PC-9 (cell line): Measurements from ENCODE around the gene TLE4. TPM values are rescaled to one million over a fixed set of nuclear protein-coding genes. Genes with fewer than 3 reads are reported as not detected.

Experiments used
- BruUV-seq: library from RNA; stranded (reverse); fragments of 400-500 nt; replicated peaks from 2 replicates; lab custom pipeline; 2021; lab: Mats Ljungman, UMichigan
- CTCF ChIA-PET: fragments of 300-600 bp; sonication (Branson Sonifier 250); formaldehyde crosslinking; loops from one replicate; lab custom pipeline; 2022; ENCODE audit warnings: antibody characterized with exemption; lab: Charles Lee
- POLR2A ChIA-PET: fragments of 300-600 bp; sonication (Branson Sonifier 250); formaldehyde crosslinking; loops from one replicate; lab custom pipeline; 2022; ENCODE audit warnings: antibody characterized with exemption; ENCODE audit not compliant: unreplicated experiment; lab: Charles Lee
- DNase-seq, 2 experiments: peaks; one replicate each; pipeline versions ENCODE4 v3.0.0 to v3.0.0-alpha.2; 2015 to 2022; ENCODE audit warnings: mixed read lengths in 1 of 2
- H2AFZ ChIP-seq: fragments of 200-600 bp; sonication (generic); 2 replicates; pipeline ENCODE4 v1.8.1; 2017; ENCODE audit warnings: antibody characterized with exemption
- H3F3A ChIP-seq: fragments of 200-600 bp; sonication (generic); 2 replicates; pipeline ENCODE4 v1.8.1; 2017; ENCODE audit warnings: antibody characterized with exemption, mild to moderate bottlenecking, low read depth; ENCODE audit not compliant: insufficient read depth
- H3K27ac ChIP-seq: fragments of 200-600 bp; sonication (generic); 2 replicates; pipeline ENCODE4 v1.6.1; 2016; ENCODE audit warnings: mixed run types
- H3K27me3 ChIP-seq: fragments of 200-600 bp; sonication (generic); 2 replicates; pipeline ENCODE4 v1.6.1; 2016; ENCODE audit warnings: low read depth, mixed run types; ENCODE audit not compliant: insufficient read depth
- H3K36me3 ChIP-seq: fragments of 200-600 bp; sonication (generic); 2 replicates; pipeline ENCODE4 v1.6.1; 2016; ENCODE audit warnings: low read depth, mixed run types
- H3K4me1 ChIP-seq: fragments of 200-600 bp; sonication (generic); replicated peaks from 2 replicates; pipeline ENCODE4 v1.6.1; 2016; ENCODE audit warnings: mixed run types; ENCODE audit not compliant: insufficient read depth
- H3K4me2 ChIP-seq: fragments of 200-600 bp; sonication (generic); 2 replicates; pipeline ENCODE4 v1.6.1; 2017; ENCODE audit warnings: mixed run types
- H3K4me3 ChIP-seq: fragments of 200-600 bp; sonication (generic); 2 replicates; pipeline ENCODE4 v1.6.1; 2016; ENCODE audit warnings: mixed run types
- H3K79me2 ChIP-seq: fragments of 200-600 bp; sonication (generic); 2 replicates; pipeline ENCODE4 v1.6.1; 2017; ENCODE audit warnings: low read depth, mixed run types
- H3K9me2 ChIP-seq: fragments of 200-600 bp; sonication (generic); 2 replicates; pipeline ENCODE4 v1.8.1; 2017; ENCODE audit warnings: mild to moderate bottlenecking; ENCODE audit not compliant: insufficient read depth
- H3K9me3 ChIP-seq: fragments of 200-600 bp; sonication (generic); 2 replicates; pipeline ENCODE4 v1.8.1; 2016; ENCODE audit warnings: low read depth; ENCODE audit not compliant: insufficient read depth
- H4K20me1 ChIP-seq: fragments of 200-600 bp; sonication (generic); 2 replicates; pipeline ENCODE4 v1.8.1; 2017; ENCODE audit not compliant: insufficient read depth
- EZH2 ChIP-seq: fragments of 200-600 bp; sonication (generic); IDR thresholded peaks from 2 replicates; pipeline ENCODE4 v1.8.0; 2017; ENCODE audit warnings: antibody characterized with exemption, low read depth
- intact Hi-C: fragments of 100-400 bp; cut with micrococcal nuclease; formaldehyde crosslinking; loops from one replicate; pipeline ENCODE4 v1.10.0; 2022; ENCODE audit not compliant: unreplicated experiment
- total RNA-seq: library from RNA; stranded (reverse); gene quantifications from 2 replicates; pipeline ENCODE4 v1.2.3, GENCODE V29; 2021
- TF ChIP-seq, protein P1 (sequence below): fragments of 200-600 bp; sonication (generic); conservative IDR thresholded peaks from 2 replicates; pipeline ENCODE4 v1.6.1; 2017; ENCODE audit warnings: mixed run types, antibody characterized with exemption, mild to moderate bottlenecking, moderate library complexity

TLE4 gene
- total RNA-seq, 1 experiment from 2014 or later = not detected

DNA sequence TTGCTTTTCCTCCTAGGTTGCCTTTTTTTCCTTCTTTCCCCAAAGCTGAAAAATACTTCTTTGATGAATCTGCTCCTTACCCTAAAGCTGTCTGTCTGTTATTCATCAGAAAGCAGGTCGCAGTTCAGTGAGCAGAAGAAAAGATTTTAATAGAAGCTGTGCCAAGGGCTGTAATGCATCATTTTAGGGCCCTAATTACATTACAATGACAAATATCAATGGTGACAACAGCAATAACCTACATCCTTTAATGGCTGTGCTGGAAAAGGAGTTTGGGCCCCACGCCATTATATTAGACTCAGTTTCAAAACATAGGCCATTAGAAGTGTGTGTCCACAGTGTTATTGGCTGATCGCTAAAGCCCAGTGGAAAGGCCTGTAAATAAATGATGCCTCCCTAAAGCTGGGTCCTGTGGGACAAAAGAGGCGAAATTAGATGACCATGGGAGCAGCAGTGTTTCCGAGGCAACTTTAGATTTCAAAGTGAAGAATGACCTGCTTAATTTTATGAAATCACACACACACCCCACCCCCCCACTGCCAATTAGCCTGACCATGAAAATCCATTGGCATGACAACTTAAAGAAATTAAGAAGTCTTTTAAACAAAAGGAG is 38.4 kb downstream of the TLE4 start:
- POLR2A ChIA-PET = no interaction called here

DNA sequence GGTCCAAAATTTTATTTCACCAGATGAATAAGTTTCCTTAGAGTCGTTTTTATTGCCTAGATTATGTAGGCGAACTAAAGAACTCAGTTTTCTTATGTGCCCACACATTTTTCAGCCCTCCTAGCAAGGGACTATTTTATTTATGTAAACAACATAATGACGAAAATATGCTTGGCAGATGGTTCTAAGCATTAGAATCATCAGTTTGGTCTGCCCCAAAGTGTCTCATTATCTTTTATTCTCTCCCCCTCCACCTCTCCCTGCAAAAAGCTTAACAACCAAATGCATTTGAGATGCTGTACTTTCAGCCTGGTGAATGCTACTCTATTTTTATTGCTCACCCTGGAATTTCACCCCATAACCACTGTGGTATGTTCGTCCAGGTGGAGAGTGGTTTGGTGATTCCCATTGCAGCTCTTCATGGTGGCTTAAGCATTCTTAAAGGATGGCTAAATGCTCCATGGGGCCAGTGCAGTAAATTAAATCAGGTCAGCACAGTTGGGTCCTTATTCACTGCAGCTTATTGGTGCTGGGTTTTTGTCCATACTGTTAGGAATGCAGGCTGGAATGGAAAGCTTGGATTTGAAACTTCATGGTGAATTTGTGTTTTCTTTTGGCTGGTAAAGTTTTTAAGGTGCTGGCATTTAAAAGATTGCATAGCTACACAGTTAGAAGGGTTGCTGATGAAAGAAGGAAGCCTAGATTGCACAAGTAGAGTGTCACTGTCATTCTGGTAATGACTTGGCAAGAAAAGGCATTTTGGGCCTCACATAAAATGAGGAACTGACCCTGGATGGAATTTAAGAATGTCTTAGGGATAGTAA is 39.2 kb downstream of the TLE4 start:
- no peaks in the 10 kb centered on the region for H3K4me1 ChIP-seq
- CTCF ChIA-PET = no interaction called here

More for the DNA sequence above, 38.4 kb downstream of the TLE4 start:
- CTCF ChIA-PET = no interaction called here
- no peak overlapping the region for H3K27ac ChIP-seq
- intact Hi-C loops = no loop called here
- H4K20me1 ChIP-seq = no peaks in the 10 kb centered on the region
- TF ChIP-seq, protein P1, sequence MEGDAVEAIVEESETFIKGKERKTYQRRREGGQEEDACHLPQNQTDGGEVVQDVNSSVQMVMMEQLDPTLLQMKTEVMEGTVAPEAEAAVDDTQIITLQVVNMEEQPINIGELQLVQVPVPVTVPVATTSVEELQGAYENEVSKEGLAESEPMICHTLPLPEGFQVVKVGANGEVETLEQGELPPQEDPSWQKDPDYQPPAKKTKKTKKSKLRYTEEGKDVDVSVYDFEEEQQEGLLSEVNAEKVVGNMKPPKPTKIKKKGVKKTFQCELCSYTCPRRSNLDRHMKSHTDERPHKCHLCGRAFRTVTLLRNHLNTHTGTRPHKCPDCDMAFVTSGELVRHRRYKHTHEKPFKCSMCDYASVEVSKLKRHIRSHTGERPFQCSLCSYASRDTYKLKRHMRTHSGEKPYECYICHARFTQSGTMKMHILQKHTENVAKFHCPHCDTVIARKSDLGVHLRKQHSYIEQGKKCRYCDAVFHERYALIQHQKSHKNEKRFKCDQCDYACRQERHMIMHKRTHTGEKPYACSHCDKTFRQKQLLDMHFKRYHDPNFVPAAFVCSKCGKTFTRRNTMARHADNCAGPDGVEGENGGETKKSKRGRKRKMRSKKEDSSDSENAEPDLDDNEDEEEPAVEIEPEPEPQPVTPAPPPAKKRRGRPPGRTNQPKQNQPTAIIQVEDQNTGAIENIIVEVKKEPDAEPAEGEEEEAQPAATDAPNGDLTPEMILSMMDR = no peak
- TF ChIP-seq EZH2 = no peak
- no peak overlapping the region for H3K4me2 ChIP-seq
- no peaks in the 10 kb centered on the region for H3K4me1 ChIP-seq
- no TSS peak for BruUV-seq
- H3K79me2 ChIP-seq = no peaks in the 10 kb centered on the region
- DNase-seq = no peak
- 0 out of 2 replicates have a peak overlapping the region, but pooled peaks have one; percentile 48 for H2AFZ ChIP-seq
- H3K9me3 ChIP-seq = no peaks in the 10 kb centered on the region
- H3K4me3 ChIP-seq = no peak overlapping the region
- no peaks in the 10 kb centered on the region for H3K9me2 ChIP-seq
- H3K27me3 ChIP-seq = no peaks in the 10 kb centered on the region
- no peaks in the 10 kb centered on the region for H3K36me3 ChIP-seq
- no peaks in the 10 kb centered on the region for H3F3A ChIP-seq

DNA sequence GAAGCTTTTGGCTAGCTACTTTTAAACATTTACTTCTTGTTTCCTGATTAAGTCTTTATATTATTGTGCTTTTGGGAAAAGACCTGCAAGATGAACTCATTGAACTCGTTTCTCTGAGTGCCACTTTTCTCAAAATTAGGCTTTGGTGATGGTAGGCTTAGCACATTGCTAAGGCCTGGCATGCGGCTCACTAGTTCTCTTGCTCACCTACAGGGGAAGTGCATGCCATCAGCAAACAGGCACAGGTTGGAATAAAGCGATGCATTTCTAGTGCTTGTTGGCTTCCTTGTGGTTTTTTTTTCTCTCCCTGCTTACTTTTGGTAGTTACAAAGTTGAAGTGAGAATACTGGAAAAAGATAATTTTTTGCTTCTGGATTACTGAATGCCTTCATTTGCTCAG is 41.4 kb downstream of the TLE4 start:
- H3K27ac ChIP-seq = no peak overlapping the region
- H3K4me2 ChIP-seq = no peak overlapping the region
- POLR2A ChIA-PET = no interaction called here
- no peaks in the 10 kb centered on the region for H3K9me3 ChIP-seq
- no peak overlapping the region for H3K4me3 ChIP-seq
- H4K20me1 ChIP-seq = no peaks in the 10 kb centered on the region
- no peaks in the 10 kb centered on the region for H3K4me1 ChIP-seq
- CTCF ChIA-PET = no interaction called here
- no peaks in the 10 kb centered on the region for H3K79me2 ChIP-seq
- no peaks in the 10 kb centered on the region for H3K36me3 ChIP-seq
- no peaks in the 10 kb centered on the region for H3F3A ChIP-seq
- BruUV-seq = no TSS peak
- TF ChIP-seq, protein P1 = no peak
- TF ChIP-seq EZH2 = no peak
- no peaks in the 10 kb centered on the region for H3K27me3 ChIP-seq
- H2AFZ ChIP-seq = no peak overlapping the region
- DNase-seq = no peak
- intact Hi-C loops = no loop called here
- H3K9me2 ChIP-seq = no peaks in the 10 kb centered on the region

More for the DNA sequence above, 39.2 kb downstream of the TLE4 start:
- TF ChIP-seq, protein P1 = no peak
- no peak for TF ChIP-seq EZH2
- H3K9me3 ChIP-seq = no peaks in the 10 kb centered on the region
- no peak overlapping the region for H3K4me2 ChIP-seq
- no peaks in the 10 kb centered on the region for H3K9me2 ChIP-seq
- H3F3A ChIP-seq = no peaks in the 10 kb centered on the region
- no TSS peak for BruUV-seq
- no peak overlapping the region for H2AFZ ChIP-seq
- H3K79me2 ChIP-seq = no peaks in the 10 kb centered on the region
- DNase-seq = no peak
- no peak overlapping the region for H3K27ac ChIP-seq
- H3K36me3 ChIP-seq = no peaks in the 10 kb centered on the region
- POLR2A ChIA-PET = no interaction called here
- H4K20me1 ChIP-seq = no peaks in the 10 kb centered on the region
- intact Hi-C loops = no loop called here
- H3K4me3 ChIP-seq = no peak overlapping the region
- H3K27me3 ChIP-seq = no peaks in the 10 kb centered on the region
